Activated CD8-positive, alpha-beta memory T cell treated with anti-CD3 and anti-CD28 coated beads for 4 hours (primary cell): ENCODE results near the gene TMEM14B.
"Not testable (repeated sequence)": the region's sequence is repeated elsewhere in the genome, so short reads cannot be mapped to it uniquely, and the experiment has no call there.

Source experiments
- DNase-seq, 2 donors: peaks; one replicate each; pipeline ENCODE4 v3.0.0-alpha.2; 2020; ENCODE audit warnings: low read depth in 2 of 2

Gene TMEM14B

DNA sequence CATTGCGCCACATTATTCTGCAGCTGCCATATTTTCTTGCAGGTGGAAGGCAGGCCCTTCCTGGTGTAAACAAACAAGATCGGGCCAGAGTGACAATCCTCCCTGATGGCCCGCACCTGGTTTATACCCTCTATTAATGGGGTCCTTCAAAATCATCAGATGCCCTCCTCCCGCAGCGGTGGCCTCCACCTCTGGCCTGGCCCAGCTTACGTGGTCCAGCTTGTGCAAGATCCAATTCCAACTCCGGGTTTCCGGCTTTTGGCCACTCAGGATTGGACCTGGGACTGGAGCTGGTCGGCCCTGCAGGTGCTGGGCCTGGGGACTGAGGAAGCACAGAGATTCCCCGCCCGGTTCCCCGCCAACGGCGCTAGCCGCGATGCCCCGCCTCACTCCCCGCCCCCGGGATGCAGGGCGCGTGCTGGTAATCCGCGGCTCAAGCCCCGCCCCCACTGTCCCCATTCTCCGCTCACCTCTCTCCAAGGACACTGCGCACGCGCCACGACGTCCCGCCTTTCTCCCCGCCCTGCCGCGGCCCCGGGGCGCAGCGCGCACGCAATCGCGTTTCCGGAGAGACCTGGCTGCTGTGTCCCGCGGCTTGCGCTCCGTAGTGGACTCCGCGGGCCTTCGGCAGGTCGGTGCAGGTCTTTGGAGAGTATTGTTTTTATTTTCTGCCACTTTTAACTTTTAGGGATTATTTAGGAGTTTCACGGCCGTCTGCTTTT, at the start of gene TMEM14B:
Gene TMEM14B (plus strand): TSS at position 555 of the 722 bp plus-strand sequence. CDS start 1,441 bp downstream, outside the sequence.
- peak; percentile 98 to 99 for DNase-seq

DNA sequence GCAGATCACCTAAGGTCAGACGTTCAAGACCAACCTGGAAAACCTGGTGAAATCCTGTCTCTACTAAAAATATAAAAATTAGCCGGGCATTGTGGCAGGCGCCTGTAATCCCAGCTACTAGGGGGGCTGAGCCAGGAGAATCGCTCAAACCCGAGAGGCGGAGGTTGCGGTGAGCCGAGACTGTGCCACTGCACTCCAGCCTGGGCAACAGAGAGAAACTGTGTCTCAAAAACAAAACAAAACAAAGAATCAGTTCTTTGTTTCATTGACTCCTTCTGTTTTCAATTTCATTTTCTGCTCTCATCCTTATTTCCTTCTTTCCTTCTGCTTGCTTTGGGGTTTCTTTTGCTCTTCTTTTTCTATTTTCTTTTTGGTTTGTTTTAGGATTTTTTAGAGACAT, 33.6 kb upstream of the TMEM14B start:
- DNase-seq: no peak

DNA sequence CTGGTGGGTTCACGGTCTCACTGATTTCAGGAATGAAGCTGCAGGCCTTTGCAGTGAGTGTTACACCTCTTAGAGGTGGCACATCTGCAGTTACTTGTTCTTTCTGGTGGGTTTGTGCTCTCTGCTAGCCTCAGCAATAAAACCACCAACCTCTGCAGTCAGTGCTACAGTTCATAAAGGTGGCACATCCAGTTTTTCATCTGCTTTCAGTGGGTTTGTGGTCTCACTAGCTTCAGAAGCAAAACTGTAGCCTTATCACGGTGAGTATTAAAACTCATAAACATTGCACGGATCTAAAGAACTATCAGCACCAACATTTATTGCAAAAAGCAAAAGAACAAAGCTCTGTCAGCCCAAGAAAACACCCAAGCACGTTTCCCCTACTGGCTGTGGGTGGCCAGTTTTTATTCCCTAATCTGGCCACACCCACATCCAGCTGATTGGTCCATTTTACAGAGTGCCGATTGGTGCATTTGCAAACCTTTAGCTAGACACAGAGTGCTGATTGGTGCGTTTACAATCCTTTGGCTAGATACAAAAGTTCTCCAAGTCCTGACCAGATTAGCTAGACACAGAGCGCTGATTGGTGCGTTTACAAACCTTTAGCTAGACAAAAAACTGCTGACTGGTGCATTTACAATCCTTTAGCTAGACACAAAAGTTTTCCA, 28.2 kb upstream of the TMEM14B start:
- no peak for DNase-seq

DNA sequence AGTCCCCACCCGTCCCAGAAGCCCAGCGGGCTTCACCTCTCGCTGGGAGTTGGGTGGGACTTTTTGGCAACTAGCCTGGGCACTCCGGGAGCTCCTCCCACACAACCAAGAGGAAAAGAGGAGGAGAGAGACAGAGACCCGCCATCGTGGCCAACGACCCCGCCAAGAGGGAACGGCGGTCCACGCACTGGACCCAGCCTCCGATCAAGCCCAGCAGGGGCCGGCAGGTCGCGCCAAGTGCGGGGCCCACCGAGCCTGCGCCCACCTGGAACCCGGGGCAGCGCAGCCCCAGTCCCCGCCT, 27.7 kb upstream of the TMEM14B start:
- no peak for DNase-seq

DNA sequence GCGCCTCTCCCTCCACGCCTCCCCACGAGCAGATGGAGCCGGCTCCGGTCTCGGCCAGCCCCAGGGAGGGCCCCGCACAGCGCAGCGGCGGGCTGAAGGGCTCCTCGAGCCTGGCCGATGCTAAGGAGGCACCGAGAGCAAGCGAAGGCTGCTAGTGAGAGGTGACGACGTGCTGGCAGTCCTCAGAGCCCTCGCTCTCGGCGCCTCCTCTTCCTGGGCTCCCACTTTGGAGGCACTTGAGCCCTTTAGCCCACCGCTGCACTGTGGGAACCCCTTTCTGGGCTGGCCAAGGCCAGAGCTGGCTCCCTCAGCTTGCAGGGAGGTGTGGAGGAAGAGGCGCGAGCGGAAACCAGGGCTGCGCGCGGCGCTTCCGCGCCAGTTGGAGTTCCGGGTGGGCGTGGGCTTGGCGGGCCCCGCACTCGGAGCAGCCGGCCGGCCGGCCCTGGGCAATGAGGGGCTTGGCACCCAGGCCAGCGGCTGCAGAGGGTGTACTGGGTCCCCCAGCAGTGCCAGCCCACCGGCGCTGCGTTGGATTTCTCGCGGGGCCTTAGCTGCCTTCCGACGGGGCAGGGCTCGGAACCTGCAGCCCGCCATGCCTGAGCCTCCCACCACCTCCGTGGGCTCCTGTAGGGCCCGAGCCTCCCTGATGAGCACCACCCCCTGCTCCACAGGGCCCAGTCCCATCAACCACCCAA, 27.2 kb upstream of the TMEM14B start:
- DNase-seq: peak in 1 of 2 donors; percentile 24

DNA sequence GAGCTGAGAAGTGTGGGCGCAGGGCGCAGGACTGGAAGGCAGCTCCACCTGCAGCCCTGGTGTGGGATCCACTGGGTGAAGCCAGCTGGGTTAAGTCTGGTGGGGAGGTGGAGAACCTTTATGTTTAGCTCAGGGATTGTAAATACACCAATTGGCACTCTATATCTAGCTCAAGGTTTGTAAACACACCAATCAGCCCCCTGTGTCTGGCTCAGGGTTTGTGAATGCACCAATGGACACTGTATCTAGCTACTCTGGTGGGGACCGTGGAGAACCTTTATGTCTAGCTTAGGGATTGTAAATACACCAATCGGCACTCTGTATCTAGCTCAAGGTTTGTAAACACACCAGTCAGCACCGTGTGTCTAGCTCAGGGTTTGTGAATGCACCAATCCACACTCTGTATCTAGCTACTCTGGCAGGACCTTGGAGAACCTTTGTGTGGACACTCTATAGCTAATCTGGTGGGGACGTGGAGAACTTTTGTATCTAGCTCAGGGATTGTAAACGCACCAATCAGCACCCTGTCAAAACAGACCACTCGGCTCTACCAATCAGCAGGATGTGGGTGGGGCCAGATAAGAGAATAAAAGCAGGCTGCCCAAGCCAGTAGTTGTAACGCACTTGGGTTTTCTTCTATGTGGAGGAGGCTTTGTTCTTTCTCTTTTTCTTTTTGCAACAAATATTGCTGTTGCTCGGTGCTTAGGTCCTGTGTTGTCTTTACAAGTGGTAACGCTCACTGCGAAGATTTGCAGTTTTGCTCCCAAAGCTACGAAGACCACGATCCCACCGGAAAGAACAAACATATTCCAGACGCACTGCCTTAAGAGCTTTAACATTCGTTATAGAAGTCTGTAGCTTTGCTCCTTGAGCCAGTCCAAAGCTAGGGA, 26.4 kb upstream of the TMEM14B start:
- DNase-seq: not testable (repeated sequence)

DNA sequence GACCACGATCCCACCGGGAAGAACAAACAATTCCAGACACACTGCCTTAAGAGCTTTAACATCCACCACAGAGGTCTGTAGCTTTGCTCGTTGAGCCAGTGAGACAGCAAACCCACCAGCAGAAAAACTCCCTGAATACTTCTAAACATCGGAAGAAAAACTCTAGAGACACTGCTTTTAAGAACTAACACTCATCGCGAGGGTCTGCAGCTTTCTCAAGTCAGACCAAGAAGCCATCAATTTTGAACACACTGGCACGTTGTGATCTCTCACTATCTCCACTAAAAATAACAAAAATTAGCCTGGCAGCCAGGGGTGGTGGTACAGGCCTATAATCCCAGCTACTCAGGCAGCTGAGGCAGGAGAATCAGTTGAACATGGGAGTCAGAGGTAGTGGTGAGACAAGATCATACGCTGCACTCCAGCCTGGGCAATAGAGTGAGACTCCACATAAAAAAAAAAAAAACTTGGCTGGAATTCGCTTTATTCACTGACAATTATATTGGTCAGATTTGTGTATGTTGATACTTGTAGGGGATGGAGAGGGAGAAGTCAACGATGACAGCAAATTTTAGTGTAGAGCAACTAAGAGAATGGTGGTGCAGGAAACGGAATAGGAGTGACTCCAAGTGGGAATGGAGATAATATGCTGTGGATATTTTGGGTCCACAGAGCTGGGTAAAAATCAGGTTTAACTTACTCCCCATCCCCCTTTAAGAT, 25.6 kb upstream of the TMEM14B start:
- DNase-seq: no peak

DNA sequence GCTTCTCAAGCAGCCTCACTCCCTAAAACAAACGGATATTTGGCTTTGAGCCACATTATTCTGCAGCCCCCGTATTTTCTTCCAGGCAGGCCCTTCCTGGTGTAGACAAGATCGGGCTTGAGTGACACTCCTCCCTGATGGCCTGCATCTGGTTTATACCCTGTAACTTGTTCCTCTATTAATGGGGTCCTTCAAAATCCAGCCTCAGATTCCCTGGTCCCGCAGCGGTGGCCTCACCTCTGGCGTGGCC, 25.1 kb upstream of the TMEM14B start:
- DNase-seq: no peak

DNA sequence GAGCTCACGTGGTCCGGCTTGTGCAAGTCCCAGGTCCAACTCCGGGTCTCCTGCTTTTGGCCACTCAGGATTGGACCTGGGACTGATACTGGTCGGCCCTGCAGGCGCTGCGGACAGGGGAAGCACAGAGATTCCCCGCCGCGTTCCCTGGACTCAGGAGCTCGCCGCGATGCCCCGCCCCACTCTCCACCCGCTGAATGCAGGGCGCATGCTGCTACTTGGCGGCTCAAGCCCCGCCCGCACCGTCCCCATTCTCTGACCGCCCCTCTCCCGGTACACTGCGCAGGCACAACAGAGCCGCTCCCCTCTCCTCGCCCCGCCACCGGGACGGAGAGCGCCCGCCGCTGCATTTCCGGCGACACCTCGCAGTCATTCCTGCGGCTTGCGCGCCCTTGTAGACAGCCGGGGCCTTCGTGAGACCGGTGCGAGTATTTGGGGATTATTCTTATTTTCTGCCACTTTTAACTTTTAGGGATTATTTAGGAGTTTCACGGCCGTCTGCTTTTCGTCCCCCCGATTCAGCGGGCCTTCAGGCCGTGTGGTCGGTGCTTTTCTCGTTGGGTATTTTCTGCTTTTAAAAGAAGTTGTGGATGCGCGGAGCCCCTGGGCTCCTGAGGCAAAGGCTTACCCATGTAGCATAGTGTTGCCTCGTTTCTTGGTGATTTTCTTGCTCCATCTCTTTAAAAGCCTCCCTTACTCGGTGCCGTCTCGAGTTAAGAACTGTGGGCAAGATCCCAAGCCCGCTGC, 24.6 kb upstream of the TMEM14B start, which contains the start of gene TMEM14C:
Gene TMEM14C (plus strand): TSS at position 251 of the 747 bp plus-strand sequence. CDS start 1,544 bp downstream, outside the sequence.
- DNase-seq: peak; percentile 65 to 67

DNA sequence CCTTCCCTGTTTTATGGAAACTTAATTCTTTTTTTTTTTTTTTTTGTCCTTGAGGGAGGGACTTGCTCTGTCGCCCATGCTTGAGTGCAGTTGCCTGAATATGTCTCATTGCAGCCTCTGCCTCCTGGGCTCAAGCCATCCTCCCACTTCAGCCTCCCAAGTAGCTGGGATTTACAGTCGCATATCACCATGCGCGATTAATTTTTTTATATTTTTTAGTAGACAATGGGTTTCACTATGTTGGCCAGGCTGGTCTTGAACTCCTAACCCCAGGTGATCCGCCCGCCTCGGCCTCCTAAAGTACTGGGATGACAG, 24.1 kb upstream of the TMEM14B start:
- no peak for DNase-seq

DNA sequence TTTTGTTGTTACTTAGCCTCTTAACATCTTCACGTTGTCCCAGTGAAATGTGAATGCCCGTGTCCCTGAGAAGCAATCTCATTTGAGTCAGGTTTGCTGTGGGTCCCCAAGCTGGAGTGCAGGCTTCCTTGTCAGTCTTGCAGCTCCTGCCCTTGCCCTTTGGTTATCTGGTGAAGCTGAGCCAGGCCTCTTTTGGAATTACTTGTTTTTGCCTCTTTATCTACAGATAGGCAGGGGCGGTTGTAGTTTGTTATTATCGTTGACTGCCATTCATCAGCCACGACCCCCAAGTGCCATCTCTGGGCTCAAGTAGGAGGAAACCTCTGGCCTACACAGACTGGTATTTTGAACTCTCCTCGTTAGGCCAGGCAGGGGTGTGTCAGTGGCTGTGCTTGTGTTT, 22.6 kb upstream of the TMEM14B start:
- no peak for DNase-seq

DNA sequence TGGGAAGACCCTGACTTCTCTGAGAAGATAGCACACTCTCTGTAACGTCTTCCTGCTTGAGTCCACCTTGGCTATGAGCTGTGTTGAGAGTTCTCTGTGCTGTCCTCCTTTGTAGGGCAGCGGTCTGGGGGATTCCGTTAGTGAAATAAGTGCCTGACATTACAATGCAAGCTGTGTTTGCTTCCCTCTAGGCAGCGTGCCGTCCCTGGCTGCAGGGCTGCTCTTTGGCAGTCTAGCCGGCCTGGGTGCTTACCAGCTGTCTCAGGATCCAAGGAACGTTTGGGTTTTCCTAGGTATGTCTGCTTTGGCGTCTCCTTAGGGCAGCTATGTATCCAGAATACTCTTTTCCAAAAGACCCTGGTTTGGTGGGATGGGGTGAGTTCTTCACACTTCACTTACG, 21.9 kb upstream of the TMEM14B start:
- no peak for DNase-seq

DNA sequence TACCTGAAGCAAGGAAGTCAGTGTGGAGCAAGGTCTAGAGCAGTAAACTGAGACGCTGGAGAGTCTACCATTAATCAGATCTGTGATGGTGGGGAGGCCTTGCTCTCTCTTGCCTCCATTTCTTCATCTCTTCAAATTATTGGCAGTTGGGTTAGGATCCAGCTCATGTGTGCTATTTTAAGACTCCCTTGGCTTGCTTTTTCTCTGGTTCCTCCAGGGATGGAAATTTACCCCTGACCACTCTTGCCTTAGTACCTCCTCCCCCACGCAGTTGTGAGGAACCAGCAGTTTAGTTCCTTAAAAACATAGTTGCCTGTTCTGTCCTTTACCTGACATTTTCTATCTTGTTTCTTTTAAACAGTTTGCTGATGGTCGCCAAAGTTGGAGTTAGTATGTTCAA, 17.4 kb upstream of the TMEM14B start:
- no peak for DNase-seq

DNA sequence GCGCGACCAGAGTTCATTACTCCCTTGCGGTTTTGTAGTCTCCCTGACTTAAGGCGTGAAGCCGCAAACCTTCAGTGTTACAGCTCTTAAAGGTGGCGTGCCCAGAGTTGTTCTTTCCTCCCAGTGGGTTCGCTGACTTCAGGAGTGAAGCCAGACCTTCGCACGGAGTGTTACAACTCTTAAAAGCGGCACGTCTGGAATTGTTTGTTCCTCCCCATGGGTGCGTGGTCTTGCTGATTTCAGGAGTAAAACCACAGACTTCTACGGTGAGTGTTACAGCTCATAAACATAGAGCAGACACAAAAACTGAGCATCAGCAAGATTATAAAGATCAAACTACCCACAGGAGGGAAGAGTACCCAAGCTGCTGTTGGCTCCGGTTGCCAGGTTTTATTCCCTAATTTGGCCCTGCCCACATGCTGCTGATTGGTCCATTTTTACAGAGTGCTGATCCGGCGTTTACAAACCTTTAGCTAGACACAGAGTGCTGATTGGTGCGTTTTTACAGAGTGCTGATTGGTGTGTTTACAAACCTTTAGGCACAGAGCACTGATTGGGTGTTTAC, 14.4 kb upstream of the TMEM14B start:
- peak in 1 of 2 donors; percentile 31 for DNase-seq

DNA sequence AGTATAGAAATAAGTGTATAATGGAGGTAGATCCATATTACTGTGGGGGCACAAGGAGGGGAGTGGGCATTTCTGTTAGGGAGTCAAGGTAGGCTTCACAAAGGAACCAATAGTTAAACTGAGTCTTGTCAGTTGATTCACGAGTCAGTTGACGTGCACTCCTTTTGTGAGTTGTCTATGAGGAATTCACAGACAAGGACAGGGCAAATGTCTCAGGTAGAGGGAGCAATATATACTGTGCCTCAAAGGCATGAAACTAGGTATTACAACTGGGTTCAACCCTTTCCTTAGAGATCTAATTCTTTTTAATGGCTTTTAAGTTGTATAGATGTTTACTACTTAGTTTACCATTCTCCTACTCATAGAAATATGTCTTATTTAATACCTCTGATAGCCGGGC, 13.7 kb upstream of the TMEM14B start:
- DNase-seq: no peak

DNA sequence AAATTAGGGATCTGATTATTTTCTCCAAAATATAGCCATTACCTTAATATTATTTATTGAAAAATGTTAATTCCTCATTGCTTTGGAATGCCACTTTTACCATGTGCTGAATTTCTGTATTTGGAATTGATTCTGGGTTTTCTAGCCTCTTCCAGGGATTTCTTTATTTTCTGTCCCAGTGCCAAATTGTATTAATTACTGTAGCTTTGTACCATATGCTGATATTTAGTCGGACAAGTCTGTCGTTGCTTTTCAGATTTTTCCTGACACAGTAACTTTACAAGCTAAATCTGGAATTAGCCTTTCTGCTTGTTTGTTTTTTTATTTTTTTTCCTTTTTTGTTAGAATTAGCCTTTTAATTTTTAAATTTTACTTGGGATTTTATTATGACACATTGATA, 10.9 kb upstream of the TMEM14B start:
- DNase-seq: no peak

DNA sequence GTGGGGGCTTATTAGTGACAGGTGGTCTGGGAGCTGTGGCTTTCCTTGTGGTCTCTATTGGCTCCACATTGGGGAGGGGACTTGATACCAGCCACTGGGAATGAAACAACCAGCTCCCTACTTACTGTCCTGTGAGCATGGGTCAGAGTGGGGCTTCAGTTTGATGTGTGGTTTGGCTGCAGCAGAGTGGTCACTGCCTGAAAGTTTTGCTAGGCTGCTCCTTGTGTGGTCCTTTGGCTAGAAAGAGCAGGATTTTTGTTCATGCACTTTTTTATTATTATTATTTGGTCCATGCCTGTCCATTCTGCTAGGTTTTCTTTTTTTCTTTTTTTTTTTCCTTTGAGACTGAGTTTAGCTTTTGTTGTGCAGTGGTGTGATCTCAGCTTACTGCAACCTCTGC, 7.5 kb upstream of the TMEM14B start:
- DNase-seq: no peak

DNA sequence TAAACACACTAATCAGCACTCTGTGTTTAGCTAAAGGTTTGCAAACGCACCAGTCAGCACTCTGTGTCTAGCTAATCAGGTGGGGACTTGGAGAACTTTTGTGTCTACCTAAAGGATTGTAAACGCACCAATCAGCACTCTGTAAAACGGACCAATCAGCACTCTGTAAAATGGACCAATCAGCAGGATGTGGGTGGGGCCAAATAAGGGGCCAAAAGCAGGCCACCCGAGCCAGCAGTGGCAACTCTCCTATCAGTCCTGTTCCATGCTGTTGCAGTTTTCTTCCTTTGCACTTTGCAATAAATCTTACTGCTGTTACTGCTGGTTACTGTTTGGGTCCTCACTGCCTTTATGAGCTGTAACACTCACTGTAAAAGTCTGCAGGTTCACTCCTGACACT, 6.0 kb upstream of the TMEM14B start:
- not testable (repeated sequence) for DNase-seq

DNA sequence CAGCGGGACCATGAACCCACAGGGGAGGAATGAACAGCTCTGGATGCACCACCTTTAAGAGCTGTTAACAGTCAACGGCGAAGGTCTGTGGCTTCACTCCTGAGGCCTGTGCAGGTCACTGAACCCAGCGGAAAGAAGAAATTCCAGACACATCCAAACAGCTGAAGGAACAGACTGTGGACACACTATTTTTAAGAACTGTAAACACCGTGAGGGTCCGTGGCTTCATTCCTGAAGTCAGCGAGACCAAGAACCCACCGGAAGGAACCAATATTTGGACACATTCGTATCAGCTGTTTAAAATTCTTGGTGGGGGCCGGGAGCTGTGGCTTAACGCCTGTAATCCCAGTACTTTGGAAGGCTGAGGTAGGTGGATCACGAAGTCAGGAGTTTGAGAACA, 5.4 kb upstream of the TMEM14B start:
- DNase-seq: no peak

DNA sequence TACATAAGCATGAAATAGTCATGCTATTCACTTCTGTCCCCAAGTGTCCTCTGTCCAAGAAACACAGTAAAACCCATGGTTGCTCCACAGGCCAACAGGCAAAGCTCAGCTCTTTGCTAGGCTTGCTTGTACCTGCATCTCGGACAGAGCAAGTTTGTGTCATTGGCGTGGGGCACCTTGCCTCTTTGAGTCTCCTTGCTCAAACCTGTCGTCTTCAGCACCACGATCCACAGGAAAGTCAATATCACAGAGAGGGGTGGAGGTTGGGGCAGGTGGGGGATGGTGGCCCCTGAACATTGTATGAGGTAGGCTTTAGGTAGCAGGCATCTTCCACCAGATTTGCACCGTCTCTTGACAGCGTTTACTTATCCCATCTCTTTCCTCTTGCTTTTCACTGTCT, 4.1 kb upstream of the TMEM14B start:
- DNase-seq: no peak

DNA sequence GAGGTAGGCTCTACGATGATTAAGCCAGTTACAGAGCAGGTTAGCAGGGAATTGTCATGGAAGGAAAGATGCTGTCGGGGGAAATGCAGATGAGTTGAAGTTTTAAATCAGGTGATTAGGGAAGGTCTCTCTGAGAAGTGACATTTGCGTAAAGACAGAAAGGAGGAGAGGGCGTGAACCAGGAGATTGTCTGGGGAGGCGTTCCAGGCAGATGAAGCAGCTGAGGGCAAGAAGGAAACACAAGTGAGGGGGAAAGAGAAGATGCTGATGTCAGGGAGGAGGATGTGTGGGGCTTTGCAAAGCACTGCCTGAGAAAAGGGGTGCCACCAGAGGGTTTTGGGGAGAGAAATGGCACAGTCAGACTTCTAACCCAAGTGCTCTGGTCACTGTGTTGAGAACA, 2.5 kb upstream of the TMEM14B start:
- no peak for DNase-seq
